Type B pancreatic cell (in vitro differentiated cells): ENCODE measurements around the gene RAB1B. TPM values are rescaled to one million over a fixed set of nuclear protein-coding genes. Genes with fewer than 3 reads are reported as not detected.

ENCODE experiments used
- DNase-seq: peaks from one replicate; pipeline ENCODE4 v3.0.0; 2021; ENCODE audit warnings: mixed read lengths; ENCODE audit not compliant: unreplicated experiment; ENCODE audit errors: extremely low spot score
- H3K27ac Mint-ChIP-seq: 2 replicates; pipeline ENCODE4 v1.8.0; 2021; ENCODE audit warnings: mild to moderate bottlenecking, mixed read lengths
- H3K27me3 Mint-ChIP-seq: 2 replicates; pipeline ENCODE4 v1.8.0; 2021; ENCODE audit warnings: mixed read lengths
- H3K36me3 Mint-ChIP-seq: 2 replicates; pipeline ENCODE4 v1.8.0; 2021; ENCODE audit warnings: mixed read lengths
- H3K4me1 Mint-ChIP-seq: one replicate; pipeline ENCODE4 v1.8.0; 2021; ENCODE audit warnings: mixed read lengths; ENCODE audit not compliant: unreplicated experiment
- H3K4me3 Mint-ChIP-seq: 2 replicates; pipeline ENCODE4 v1.8.0; 2021; ENCODE audit warnings: mild to moderate bottlenecking, mixed read lengths
- H3K9me3 Mint-ChIP-seq: 2 replicates; pipeline ENCODE4 v1.8.0; 2021; ENCODE audit warnings: mixed read lengths
- CTCF ChIP-seq: fragments of 200-600 bp; sonication (generic); conservative IDR thresholded peaks from 2 replicates; pipeline ENCODE4 v1.5.0; 2021; ENCODE audit warnings: antibody characterized with exemption, mild to moderate bottlenecking
- total RNA-seq: library from RNA; stranded (reverse); gene quantifications from 2 replicates; pipeline ENCODE4 v1.2.1, GENCODE V29; 2021; ENCODE audit warnings: low replicate concordance

RAB1B gene
- total RNA-seq, 1 donor from 2014 or later = 96.4 TPM

GRCh38 chr11:66326261-66327111 lies 58.0 kb downstream of the RAB1B start:
- H3K27ac Mint-ChIP-seq = no peak overlapping the region

More at GRCh38 chr11:66326261-66327111, 58.0 kb downstream of the RAB1B start:
- H3K36me3 Mint-ChIP-seq = no peaks in the 10 kb centered on the region
- DNase-seq = no peak
- H3K4me1 Mint-ChIP-seq = peaks cover 32% of the 10 kb centered on the region
- no peaks in the 10 kb centered on the region for H3K27me3 Mint-ChIP-seq
- no peak overlapping the region for H3K4me3 Mint-ChIP-seq
- no peaks in the 10 kb centered on the region for H3K9me3 Mint-ChIP-seq
- TF ChIP-seq CTCF = no peak

Other genes starting within 250 kb of the RAB1B start
- gene CATSPER1, start 242.2 kb upstream of the RAB1B start, total RNA-seq = not detected in 2 replicates
- 3.7 TPM in 1 of 2 replicates, not detected in the other for gene GAL3ST3, start 219.5 kb upstream of the RAB1B start, total RNA-seq
- gene SF3B2, start 216.3 kb upstream of the RAB1B start, total RNA-seq = 192 and 210 TPM in 2 replicates
- gene PACS1, start 198.4 kb upstream of the RAB1B start, total RNA-seq = 44.1 and 49.9 TPM in 2 replicates
- 31.1 and 49.6 TPM in 2 replicates for gene KLC2, start 10.9 kb upstream of the RAB1B start, total RNA-seq
- 21.3 and 23.2 TPM in 2 replicates for gene CNIH2, start 9.5 kb downstream of the RAB1B start, total RNA-seq
- gene YIF1A, start 20.5 kb downstream of the RAB1B start, total RNA-seq = 87.0 and 133 TPM in 2 replicates
- gene TMEM151A, start 23.3 kb downstream of the RAB1B start, total RNA-seq = 2.1 and 2.6 TPM in 2 replicates
- gene CD248, start 48.4 kb downstream of the RAB1B start, total RNA-seq = 0.76 and 31.9 TPM in 2 replicates
- 2.8 and 9.5 TPM in 2 replicates for gene RIN1, start 67.8 kb downstream of the RAB1B start, total RNA-seq
- gene BRMS1, start 76.5 kb downstream of the RAB1B start, total RNA-seq = 35.1 and 42.4 TPM in 2 replicates
- 16.0 and 31.9 TPM in 2 replicates for gene B4GAT1, start 79.0 kb downstream of the RAB1B start, total RNA-seq
- gene SLC29A2, start 103.1 kb downstream of the RAB1B start, total RNA-seq = 22.2 and 31.7 TPM in 2 replicates
- 0.14 and 0.77 TPM in 2 replicates for gene NPAS4, start 152.4 kb downstream of the RAB1B start, total RNA-seq
- 53.0 and 69.8 TPM in 2 replicates for gene MRPL11, start 170.2 kb downstream of the RAB1B start, total RNA-seq
- gene PELI3, start 198.3 kb downstream of the RAB1B start, total RNA-seq = 17.9 and 25.0 TPM in 2 replicates
- gene DPP3, start 211.8 kb downstream of the RAB1B start, total RNA-seq = 42.7 and 44.0 TPM in 2 replicates
- 43.1 and 71.8 TPM in 2 replicates for gene BBS1, start 242.0 kb downstream of the RAB1B start, total RNA-seq